Nephron progenitor cell (in vitro differentiated cells): ENCODE results near the gene PDP2.

Source experiments
- DNase-seq: peaks from one replicate; pipeline ENCODE4 v3.0.0; 2021
- H3K27ac Mint-ChIP-seq: 2 replicates; pipeline ENCODE4 v1.8.0; 2021; ENCODE audit warnings: mild to moderate bottlenecking, moderate library complexity, mixed read lengths
- H3K27me3 Mint-ChIP-seq: 2 replicates; pipeline ENCODE4 v1.8.0; 2021; ENCODE audit warnings: mild to moderate bottlenecking, low read depth, mixed read lengths; ENCODE audit not compliant: poor library complexity
- H3K36me3 Mint-ChIP-seq: 2 replicates; pipeline ENCODE4 v1.8.0; 2021; ENCODE audit warnings: low read depth, mixed read lengths
- H3K4me1 Mint-ChIP-seq: 2 replicates; pipeline ENCODE4 v1.8.0; 2021; ENCODE audit warnings: mixed read lengths
- H3K4me3 Mint-ChIP-seq: 2 replicates; pipeline ENCODE4 v1.8.0; 2021; ENCODE audit warnings: mild to moderate bottlenecking, moderate library complexity, mixed read lengths
- H3K9me3 Mint-ChIP-seq: 2 replicates; pipeline ENCODE4 v1.8.0; 2021; ENCODE audit warnings: mild to moderate bottlenecking, moderate library complexity, mixed read lengths
- TF ChIP-seq, protein P1 (sequence below): fragments of 200-600 bp; sonication (generic); IDR thresholded peaks from 2 replicates; pipeline ENCODE4 v1.5.0; 2021; ENCODE audit warnings: antibody characterized with exemption

PDP2 gene

DNA sequence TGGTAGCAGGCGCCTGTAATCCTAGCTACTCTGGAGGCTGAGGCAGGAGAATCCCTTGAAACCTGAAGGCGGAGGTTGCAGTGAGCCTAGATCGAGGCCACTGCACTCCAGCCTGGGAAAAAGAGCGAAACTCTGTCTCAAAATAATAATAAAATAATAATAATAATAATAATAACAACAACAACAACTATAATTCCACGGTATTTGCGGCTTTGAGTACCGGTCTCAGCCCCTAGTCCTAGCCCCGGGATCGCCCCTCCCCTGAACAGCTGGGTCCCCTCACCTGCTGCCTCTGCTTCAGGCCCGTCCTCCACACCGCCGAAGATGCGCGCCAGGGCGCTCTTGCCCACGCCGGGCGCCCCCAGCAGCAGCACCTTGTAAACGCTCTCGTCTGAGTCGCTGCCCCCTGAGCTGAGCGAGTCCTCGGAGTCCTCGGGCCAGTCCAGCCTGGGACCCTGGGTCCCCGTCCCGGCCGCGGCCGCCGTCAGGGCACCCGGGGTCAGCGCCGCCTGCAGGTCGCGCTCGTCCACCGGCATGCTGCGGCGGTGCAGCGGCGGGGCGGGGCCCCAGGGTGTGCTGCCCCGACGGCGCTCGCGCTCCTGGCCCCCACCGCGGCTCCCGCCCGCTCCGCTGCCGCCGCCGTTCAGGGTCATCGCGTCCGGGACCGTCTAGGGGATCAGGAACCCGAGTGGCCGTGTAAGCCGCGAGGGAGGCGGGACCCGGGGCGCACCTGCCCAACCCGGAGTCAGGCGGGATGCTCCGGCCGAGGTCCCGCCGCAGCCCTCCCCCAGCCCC, 44.4 kb downstream of the PDP2 start:
- TF ChIP-seq, protein P1, sequence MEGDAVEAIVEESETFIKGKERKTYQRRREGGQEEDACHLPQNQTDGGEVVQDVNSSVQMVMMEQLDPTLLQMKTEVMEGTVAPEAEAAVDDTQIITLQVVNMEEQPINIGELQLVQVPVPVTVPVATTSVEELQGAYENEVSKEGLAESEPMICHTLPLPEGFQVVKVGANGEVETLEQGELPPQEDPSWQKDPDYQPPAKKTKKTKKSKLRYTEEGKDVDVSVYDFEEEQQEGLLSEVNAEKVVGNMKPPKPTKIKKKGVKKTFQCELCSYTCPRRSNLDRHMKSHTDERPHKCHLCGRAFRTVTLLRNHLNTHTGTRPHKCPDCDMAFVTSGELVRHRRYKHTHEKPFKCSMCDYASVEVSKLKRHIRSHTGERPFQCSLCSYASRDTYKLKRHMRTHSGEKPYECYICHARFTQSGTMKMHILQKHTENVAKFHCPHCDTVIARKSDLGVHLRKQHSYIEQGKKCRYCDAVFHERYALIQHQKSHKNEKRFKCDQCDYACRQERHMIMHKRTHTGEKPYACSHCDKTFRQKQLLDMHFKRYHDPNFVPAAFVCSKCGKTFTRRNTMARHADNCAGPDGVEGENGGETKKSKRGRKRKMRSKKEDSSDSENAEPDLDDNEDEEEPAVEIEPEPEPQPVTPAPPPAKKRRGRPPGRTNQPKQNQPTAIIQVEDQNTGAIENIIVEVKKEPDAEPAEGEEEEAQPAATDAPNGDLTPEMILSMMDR = peak; percentile 19
- no peak overlapping the region for H3K27ac Mint-ChIP-seq
- H3K9me3 Mint-ChIP-seq = no peaks in the 10 kb centered on the region
- peak; percentile 78 for DNase-seq
- H3K4me3 Mint-ChIP-seq = peak overlapping the region; percentile 56
- peaks cover 89% of the 10 kb centered on the region for H3K27me3 Mint-ChIP-seq
- H3K36me3 Mint-ChIP-seq = no peaks in the 10 kb centered on the region
- H3K4me1 Mint-ChIP-seq = peaks cover 6% of the 10 kb centered on the region

DNA sequence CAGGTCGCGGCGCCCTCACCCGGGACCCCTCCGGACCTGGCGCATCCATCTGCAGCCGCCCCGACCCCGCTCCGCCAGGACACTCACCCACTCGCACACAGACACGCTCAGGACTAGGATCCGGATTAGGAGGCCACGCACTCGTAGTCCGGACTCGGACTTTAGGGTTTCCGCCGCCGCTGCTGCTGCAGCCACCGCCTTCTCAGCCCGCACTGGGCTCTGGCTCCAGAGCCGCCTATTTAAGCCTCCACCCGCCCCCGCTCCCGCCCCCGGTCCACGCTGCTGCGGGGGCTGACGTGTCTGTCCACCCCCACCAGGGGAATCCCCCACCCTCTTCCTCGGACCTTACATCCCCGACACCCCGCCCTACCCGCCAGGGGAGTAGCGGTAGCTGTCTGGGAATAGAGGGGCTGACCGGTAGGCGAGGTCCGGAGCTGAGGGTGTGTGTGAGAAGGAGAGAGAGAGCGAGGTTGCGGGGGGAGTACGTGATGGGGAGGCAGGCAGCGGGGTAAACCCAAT, 45.1 kb downstream of the PDP2 start, which contains the start of gene RRAD:
TSS of gene RRAD (minus strand) at position 214 of the 519 bp plus-strand sequence. CDS start 356 bp downstream, outside the sequence.
- no peak for DNase-seq
- TF ChIP-seq, protein P1 = no peak
- Mint-ChIP-seq H3K4me1 (peaks cover 6% of the 10 kb centered on the region), H3K27ac (no peak within 1 kb of the TSS), H3K4me3 (peak within 1 kb of the TSS; percentile 73), H3K27me3 (peaks cover 86% of the 10 kb centered on the region), H3K36me3 (no peaks in the 10 kb centered on the region), H3K9me3 (no peaks in the 10 kb centered on the region)

DNA sequence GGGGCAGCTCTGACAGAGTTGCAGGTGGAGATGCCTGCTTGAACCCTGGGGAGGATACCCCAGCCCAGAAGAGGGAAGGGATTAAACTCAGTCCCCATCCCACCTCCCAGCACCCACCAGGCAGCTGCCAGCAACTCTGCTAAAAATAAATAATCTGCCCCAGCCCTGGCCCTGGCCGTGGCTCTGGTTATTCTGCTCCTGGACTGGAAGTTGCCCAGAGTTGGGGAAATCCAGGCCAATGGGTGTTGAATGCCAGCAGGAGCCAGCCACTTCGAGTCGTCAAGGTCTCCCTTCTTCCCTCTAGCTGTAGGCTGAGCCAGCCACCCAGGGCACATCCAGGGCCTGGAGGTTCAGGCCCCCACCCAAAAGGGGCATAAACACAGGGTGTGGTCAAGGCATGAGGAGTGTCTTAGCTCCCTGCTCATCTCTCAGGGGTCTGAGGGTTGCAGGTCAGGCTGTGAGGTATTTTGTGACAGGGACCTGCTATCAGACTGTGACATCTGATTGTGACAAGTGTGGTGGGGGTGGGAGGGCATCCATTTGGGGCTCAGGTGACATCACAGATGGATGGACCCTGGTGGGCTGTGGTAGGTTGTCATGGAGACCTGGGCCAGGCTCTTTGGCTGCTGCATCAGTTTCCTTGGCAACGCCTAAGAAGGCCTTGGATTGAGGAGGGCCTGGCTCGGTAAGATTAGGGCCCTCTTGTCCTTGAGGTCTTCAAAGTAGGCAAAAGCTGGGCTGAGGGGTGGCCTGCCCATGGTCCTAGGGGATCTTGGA, 46.0 kb downstream of the PDP2 start:
- H3K36me3 Mint-ChIP-seq = no peaks in the 10 kb centered on the region
- no peak for DNase-seq
- H3K4me3 Mint-ChIP-seq = no peak overlapping the region
- no peaks in the 10 kb centered on the region for H3K9me3 Mint-ChIP-seq
- H3K27ac Mint-ChIP-seq = no peak overlapping the region
- H3K27me3 Mint-ChIP-seq = peaks cover 76% of the 10 kb centered on the region
- H3K4me1 Mint-ChIP-seq = peaks cover 6% of the 10 kb centered on the region
- TF ChIP-seq, protein P1 = no peak

DNA sequence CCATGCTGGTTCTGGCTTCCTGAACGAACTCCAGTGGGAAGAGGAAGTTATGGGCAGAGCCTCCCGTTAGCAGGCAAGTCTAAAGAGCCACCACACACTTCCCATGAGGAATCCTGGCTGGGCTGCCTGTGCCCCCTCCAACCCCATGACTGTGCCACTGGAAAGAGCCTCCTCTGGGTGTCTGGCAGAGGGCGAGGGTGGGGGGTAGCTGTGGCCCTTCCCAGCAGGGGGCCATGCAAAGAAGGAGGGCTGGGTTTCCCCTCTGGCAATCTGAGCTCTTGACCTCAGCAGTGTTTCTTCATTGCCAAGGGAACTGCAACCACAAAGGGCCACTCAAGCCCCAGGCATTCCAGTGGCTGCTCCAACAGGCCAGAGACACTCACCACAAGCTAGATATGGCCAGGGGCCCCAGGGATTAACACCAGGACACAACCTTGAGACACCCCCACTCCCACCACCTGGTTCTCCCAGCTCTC, 46.7 kb downstream of the PDP2 start:
- DNase-seq = no peak
- peaks cover 6% of the 10 kb centered on the region for H3K4me1 Mint-ChIP-seq
- H3K27me3 Mint-ChIP-seq = peaks cover 70% of the 10 kb centered on the region
- TF ChIP-seq, protein P1 = no peak
- H3K4me3 Mint-ChIP-seq = no peak overlapping the region
- no peak overlapping the region for H3K27ac Mint-ChIP-seq
- H3K9me3 Mint-ChIP-seq = no peaks in the 10 kb centered on the region
- peaks cover 5% of the 10 kb centered on the region for H3K36me3 Mint-ChIP-seq

DNA sequence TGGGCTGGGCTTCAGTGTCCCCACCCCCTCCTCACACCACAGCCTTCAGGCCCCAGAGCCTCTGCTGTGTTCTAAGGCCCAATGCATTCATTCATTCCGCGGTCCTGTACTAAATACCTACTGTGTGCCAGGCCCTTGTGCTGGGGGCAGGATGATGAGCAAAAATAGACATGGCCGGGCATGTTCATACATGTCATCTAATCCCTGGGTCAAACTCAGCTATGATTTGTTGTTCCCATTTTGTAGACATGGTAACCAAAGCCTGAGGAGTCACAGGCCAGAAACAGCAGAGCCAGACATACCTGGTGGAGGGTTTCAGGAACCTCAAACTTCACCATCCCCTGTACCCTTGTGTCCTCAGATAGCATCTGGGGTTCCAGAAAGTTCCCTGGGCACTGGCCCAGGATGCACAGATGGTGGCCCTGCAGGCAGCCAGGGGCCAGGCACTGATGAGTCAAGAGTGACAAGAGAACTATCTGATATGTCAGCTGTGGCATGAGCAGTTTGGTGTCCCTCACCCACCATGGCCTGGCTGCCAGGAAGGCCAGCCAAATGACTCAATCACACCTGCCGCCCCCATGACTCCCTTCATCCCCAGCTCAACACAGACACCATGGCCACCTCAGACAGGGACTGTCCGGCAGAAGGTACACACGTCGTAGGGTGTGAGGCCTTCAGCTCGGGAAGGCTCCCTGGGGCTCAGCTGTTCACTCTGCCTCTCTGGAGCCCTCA, 47.8 kb downstream of the PDP2 start:
- H3K27me3 Mint-ChIP-seq = peaks cover 59% of the 10 kb centered on the region
- H3K27ac Mint-ChIP-seq = no peak overlapping the region
- H3K36me3 Mint-ChIP-seq = peaks cover 5% of the 10 kb centered on the region
- no peaks in the 10 kb centered on the region for H3K9me3 Mint-ChIP-seq
- H3K4me3 Mint-ChIP-seq = no peak overlapping the region
- H3K4me1 Mint-ChIP-seq = peaks cover 13% of the 10 kb centered on the region
- DNase-seq = no peak
- TF ChIP-seq, protein P1 = no peak
